Stimulated activated CD8-positive, alpha-beta memory T cell treated with anti-CD3 and anti-CD28 coated beads, Interleukin-7, amount 100 ng/mL, for 4 hours (primary cell): Measurements from ENCODE around the gene SLC34A3.

Experiments used
- DNase-seq, 2 donors: peaks; one replicate each; pipeline ENCODE4 v3.0.0-alpha.2; 2020; ENCODE audit warnings: low read depth in 2 of 2

The SLC34A3 gene

DNA sequence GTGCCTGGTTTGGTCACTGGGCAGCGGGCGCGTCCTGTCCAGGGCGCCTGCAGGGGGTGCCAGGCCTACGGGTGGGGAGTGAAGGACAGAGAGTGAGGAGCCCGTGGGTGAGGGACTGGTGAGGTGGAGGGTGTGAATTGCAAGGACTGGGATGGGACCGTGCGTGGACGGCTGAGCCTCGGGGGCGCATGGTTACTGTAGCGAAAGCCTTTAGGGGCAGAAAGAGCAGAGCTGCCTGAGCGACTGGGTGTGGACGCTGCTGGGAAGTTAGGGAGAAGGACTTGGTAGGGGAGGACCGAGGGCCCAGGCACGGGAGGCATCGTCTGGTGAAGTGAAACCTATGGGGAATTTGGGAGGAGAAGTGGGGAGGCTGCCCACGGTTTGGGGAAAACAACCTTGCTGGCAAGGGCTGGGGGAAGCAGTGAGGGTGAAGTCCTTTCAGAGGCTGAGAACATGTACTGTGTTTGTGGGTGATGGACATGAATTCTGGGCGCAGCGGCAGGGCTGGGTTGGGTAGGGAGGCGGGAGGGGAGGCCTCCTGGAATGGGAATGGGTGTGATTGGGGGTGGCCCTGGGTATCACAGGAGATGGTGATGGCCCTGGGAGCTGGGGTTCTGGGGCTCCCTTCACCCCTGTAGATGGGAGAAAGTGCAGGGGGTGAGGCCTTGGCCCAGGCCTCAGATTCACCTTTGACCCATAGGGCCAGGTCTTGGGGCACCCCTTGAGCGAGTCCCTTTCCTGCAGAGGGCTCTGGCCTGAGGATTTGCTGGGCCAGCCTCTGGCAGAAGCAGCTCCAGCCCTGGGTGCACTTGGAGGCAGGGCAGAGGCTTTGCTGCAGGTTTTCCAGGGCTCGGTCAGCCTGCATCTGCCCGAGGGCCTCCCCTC, 45.1 kb downstream of the SLC34A3 start:
- DNase-seq, result no peak

DNA sequence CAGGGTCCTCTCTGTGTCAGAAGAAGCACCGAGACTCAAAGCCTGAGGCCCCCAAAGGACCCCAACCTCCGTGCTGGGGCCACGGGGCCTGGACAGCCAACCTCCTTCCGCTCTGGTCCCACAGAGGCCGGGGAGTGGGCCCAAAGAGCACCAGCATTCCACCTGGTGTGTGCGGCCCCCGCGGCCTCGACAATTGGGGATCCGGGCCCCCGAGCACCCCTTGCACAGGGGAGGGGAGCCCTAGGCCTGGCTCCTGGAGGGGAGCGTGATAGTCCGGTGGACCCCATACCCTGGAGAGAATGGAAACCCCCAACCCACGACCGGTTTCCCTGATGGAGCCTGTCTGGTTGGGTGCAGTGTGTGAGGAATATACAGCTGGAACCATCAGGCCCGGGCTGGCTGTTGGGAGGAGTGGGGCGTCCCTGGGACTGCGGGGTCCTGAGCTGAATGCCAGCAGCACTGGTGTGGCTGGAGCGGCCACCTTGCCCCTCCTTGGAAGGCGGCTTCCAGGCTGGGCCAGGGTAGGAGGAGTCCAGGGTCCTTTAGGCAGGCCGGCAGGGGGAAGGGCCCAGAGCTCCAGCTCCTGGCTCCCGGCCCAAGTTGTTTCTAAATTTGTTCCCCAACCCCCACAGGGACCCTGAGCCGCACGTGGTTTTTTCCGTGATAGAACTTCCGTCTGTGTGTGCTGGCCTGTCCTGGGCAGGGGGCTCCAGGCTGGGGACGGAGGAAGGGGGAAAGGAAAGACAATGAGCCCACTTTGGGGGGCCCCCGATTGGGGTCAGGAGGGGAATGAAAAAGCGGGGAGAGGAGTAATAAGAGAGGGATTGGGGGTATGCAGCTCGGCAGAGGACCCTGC, 46.0 kb downstream of the SLC34A3 start:
- DNase-seq, result no peak

DNA sequence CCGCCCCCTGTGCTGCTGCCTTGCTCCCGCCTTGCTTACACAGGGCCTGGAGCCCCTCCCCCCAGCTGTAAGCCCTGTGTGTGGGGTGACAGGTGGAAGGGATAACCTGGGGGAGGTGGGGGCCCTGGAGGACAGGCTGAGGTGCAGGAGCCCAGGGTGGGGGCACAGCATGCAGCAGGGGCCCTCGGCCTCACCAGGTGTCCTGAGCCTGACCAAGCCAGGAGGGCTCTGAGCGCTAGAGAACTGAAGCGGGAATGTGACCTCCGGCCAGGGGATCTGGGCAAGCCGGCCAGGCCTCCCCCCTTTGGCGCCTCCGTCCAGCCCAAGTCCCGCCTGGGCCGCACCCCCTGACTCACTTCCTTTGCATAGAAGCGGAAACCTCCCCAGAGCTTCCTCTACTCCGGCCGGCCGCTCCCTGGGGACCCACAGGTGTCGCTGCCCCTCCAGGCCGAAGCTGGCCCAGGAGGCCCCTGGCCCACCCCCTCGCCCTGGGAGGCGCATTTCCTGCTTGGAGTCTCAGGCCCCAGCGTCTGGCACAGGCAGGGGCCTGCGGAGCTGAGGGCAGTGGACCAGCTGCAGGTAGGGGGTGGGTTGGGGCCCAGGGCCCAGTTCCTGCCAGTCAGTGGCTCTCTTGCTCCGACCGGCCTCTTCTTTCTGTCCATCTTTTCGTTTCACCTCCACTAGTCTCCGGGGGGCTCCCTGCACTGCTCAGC, 46.8 kb downstream of the SLC34A3 start, which contains the start of gene TOR4A:
Gene TOR4A (plus strand): TSS at position 398 of the 713 bp plus-strand sequence. CDS start 964 bp downstream, outside the sequence.
- no peak for DNase-seq

DNA sequence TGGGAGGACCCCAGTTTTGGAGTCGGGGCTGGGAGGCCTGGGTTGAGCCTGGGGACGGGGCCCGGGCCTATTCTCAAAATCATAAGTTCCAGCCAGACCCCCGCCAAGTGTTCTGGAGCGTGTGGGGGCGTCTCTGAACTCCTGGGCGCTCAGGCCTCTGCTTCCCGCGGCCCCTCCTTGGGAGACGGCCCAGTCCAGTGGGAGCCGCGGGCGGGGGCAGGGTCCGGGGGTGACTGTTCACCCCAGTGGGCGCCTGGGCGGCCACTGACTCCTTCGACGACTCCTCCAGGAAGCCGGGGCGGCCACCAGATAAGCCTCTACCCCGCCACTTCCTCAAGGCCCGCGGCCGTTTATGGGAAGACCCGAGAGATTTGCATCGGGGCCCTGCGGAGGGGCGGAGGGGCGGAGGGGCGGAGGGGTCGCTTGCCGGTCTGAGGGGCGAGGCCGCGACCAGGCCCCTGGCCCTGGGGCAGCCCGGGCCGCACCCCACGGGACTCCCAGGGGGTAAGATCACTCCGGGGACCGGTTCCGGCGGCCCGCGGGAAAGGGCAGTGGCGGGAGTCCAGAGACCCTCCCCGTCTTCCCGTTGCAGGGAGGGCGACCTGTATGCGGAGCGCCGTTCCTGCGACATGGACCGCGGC, 47.5 kb downstream of the SLC34A3 start:
- DNase-seq, result no peak

DNA sequence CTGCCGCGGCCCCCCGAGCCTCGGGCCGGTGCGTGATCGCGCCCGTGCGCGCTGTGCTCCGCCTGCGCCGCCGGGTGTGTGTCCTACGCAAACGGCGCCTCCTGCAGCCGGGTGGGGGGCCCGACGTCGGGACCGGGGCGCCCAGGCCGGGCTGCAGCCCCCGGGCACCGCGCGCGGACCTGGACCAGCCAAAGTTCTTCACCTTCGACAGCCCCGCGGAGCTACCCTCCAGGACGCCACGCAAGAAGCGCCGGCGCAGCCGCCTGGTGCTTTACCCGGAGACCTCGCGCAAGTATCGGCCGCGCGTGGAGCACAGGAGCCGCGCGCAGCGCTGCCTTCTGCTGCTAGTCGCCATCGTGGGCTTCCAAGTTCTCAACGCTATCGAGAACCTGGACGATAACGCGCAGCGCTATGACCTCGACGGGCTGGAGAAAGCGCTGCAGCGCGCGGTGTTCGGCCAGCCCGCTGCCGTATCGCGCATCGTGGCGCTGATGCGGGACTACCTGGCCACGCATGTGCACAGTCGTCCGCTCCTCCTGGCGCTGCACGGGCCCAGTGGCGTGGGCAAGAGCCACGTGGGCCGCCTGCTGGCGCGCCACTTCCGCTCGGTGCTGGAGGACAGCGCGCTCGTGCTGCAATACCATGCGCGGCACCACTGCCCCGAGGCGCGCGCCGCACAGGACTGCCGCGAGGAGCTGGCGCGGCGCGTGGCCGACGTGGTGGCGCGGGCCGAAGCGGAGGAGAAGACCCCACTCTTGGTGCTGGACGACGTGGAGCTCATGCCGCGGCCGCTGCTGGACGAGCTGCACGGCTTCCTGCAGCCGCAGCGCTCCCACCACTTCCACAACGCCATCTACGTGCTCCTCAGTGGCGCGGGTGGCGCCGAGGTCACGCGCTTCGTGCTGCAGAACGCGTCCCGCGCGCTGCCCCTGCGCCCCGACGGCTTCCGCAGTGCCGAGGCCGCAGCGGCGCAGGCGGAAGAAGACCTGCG, 48.3 kb downstream of the SLC34A3 start:
- no peak for DNase-seq

DNA sequence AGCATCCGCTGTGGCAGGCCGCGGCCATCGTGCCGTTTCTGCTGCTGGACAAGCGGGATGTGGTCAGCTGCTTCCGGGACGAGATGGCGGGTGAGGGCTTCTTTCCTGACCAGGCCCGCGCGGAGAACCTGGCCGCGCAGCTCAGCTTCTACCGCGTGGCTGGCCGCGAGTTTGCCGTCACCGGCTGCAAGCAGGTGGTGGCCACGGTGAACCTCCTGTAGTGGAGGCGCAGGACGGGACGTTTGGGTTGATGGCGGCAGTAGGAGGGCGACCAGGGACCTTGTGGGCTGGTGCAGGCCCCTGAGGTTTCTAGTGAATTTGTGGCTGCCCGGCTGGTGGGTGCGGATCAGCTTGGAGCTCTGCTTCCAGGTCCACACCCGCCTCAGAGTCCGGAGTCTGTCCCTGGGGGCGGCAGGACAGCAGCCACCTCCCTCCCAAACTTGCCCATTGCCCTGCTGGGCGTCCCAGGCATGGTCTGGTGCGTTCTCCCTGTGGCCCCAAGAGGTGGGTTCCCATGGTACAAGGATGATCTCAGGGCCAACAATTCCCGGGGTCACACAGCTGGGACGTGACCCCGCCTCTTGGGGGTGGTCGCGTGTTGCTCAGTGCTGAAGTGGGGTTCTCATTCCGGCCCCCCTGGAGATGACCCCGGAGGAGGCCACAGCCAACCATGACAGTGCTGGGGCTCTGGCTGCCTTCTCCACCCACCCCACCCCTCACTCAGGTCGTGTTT, 49.2 kb downstream of the SLC34A3 start:
- no peak for DNase-seq

DNA sequence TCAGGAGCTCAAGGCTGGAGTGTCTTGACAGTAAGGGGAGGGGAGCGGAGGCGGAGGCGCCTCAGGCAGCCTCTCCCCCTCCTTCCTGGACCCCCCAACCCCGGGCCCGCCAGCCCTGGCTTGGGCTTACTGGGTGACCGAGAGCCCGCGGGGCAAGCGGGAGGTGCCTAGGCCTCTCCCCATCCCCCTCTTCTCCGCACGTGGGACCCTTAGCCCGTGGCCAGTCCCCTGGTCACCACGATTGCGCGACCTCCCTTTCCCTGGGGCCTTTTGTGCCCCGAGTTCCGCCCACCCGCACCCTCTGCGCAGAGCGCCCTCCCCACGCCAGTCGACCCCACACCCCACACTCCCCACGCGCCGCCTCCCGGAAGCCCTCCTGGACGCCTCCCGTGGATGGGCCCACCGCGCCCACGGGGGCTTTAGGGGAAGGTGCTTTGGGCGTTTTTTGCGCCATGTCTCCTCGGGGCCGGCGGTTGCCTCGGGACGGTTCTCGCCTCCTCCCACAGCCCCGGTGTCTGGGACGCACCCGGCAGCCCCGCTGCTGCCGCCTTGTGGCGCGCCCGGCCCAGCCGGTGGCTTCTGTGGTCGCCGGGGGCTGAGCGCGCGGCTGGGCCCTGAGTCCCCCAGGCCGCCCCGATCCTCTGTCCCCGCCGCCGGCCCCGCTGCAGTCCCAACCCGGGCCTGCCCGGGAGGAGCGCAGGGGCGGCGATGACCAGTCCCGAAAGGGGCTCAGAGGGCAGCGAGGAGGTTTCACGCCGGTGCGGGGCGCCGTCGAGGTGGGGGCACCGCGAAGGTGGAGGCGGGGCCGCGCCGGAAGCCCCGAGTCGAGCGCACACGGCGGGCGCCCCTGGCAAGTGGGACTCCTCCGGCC, 50.0 kb downstream of the SLC34A3 start:
- DNase-seq, result no peak

DNA sequence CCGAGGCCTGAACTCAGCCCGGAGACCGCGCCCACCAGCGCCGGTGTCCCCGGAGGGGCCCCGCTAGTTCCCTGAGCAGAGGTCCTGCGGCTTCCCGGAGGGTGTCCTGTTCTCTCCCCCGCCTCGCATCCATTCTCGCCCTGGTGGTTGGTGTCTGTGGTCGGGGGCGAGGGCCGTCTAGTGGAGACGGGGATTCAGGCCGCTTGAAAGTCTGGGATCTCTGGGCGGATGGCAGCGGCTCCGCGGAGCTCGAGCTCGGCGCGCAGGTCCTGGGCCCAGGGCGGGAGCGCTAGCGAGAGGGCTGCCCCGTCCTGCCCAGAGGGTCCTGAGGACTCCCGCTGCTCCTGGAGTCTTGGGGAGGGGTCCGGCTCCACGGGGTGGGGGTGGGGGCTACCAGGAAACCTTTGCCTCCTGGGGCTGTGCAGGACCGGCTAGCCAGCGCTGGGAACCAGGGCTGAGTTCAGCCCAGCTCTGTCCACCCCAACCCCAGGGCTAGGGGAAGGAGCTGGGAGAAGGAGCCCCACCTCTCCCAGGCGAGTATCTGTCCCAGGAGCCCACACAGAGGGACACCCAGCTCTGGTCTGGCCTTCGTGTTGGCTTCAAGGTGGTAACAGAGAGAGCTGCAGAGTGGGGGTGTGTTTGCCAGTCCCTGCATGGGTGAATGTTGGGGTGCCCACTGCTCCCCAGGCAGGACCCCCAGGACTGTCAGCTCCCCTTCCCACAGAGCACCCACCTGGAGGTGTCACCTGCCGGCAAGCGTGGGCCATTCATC, 50.8 kb downstream of the SLC34A3 start:
- no peak for DNase-seq
